K562 (cell line): Measurements from ENCODE around the gene DDAH2. TPM values are rescaled to one million over a fixed set of nuclear protein-coding genes. Genes with fewer than 3 reads are reported as not detected.

Source experiments
- BCL6 ChIP-seq: fragments of 250-450 bp; sonication (Bioruptor Pico); IDR thresholded peaks from 2 replicates; pipeline ENCODE4 v1.4.0; 2020
- BRD4 ChIP-seq: fragments of 200-600 bp; sonication (generic); IDR thresholded peaks from 2 replicates; pipeline ENCODE4 v1.6.1; 2017; ENCODE audit warnings: inconsistent platforms
- CBX1 ChIP-seq: sonication (generic); IDR thresholded peaks from 2 replicates; pipeline ENCODE4 v1.6.1; 2016; ENCODE audit warnings: antibody characterized with exemption, low read depth, mild to moderate bottlenecking
- CEBPZ ChIP-seq: fragments of 150-350 bp; IDR thresholded peaks from 2 replicates; pipeline ENCODE4 v1.6.1; 2014; ENCODE audit warnings: low read depth, mild to moderate bottlenecking, low read length, borderline replicate concordance
- CREB1 ChIP-seq, 2 experiments: sonication (generic) in 1 of 2; formaldehyde crosslinking in 1 of 2; IDR thresholded peaks; 2 replicates each; pipeline versions ENCODE4 v1.6.1 to v1.8.0; 2012 to 2022; ENCODE audit warnings: inconsistent platforms in 1 of 2, mild to moderate bottlenecking in 1 of 2, missing genetic modification reagents in 1 of 2, moderate library complexity in 1 of 2
- HMG20A ChIP-seq: fragments of 450-650 bp; formaldehyde crosslinking; conservative IDR thresholded peaks from 2 replicates; pipeline ENCODE4 v1.4.0; 2020; ENCODE audit warnings: mild to moderate bottlenecking, mixed read lengths
- KAT2B ChIP-seq: IDR thresholded peaks from one replicate; pipeline ENCODE4 v1.6.1; 2012; ENCODE audit warnings: low read depth, mild to moderate bottlenecking, control low read depth, inconsistent platforms, low read length, moderate library complexity
- MLX ChIP-seq, 2 experiments: fragments of 450-650 bp in 1 of 2; sonication (generic) in 1 of 2; formaldehyde crosslinking; conservative IDR thresholded peaks; 2 replicates each; pipeline versions ENCODE4 v1.4.0 to v1.8.1; 2020 to 2022; ENCODE audit warnings: mild to moderate bottlenecking in 1 of 2, missing genetic modification reagents in 1 of 2
- NEUROD1 ChIP-seq: fragments of 150-350 bp; IDR thresholded peaks from 2 replicates; pipeline ENCODE4 v1.6.1; 2014; ENCODE audit warnings: borderline replicate concordance, low read length, low read depth; ENCODE audit not compliant: partially characterized antibody
- STAT5A ChIP-seq: IDR thresholded peaks from 2 replicates; pipeline ENCODE4 v1.6.1; 2012; ENCODE audit warnings: low read length, inconsistent platforms, borderline replicate concordance
- TAF9B ChIP-seq: fragments of 450-650 bp; IDR thresholded peaks from 2 replicates; pipeline ENCODE4 v1.6.1; 2018; ENCODE audit warnings: mild to moderate bottlenecking; ENCODE audit not compliant: partially characterized antibody
- TBP ChIP-seq: optimal IDR thresholded peaks from 2 replicates; pipeline ENCODE3; 2011; ENCODE audit warnings: low read depth, low read length, improper control_type of control experiment
- ZBTB1 ChIP-seq: sonication (generic); formaldehyde crosslinking; IDR thresholded peaks from 2 replicates; pipeline ENCODE4 v1.8.1; 2023; ENCODE audit warnings: missing genetic modification reagents, low read depth, mild to moderate bottlenecking, borderline replicate concordance
- ZBTB33 ChIP-seq: sonication (generic); formaldehyde crosslinking; IDR thresholded peaks from 2 replicates; pipeline ENCODE4 v1.8.1; 2023; ENCODE audit warnings: mild to moderate bottlenecking, missing genetic modification reagents
- ZFX ChIP-seq: sonication (generic); formaldehyde crosslinking; IDR thresholded peaks from 2 replicates; pipeline ENCODE4 v1.8.0; 2022; ENCODE audit warnings: mild to moderate bottlenecking, missing genetic modification reagents, moderate library complexity
- ZKSCAN8 ChIP-seq: fragments of 200-800 bp; sonication (Bioruptor generic); IDR thresholded peaks from 2 replicates; pipeline ENCODE4 v1.6.1; 2016; ENCODE audit warnings: missing genetic modification characterization, missing compliant biosample characterization
- polyA plus RNA-seq, 8 experiments: library from polyadenylated mRNA; depleted of rRNA in 4 of 8; stranded (reverse) in 5 of 8; unstranded in 3 of 8; fragments of >200 nt; fragmentation: Nextera tagmentation in 2 of 8; fragmentation: Illumina TruSeq in 1 of 8; extraction: Ambion mirVana in 2 of 8; extraction: Trizol in 1 of 8; gene quantifications; 2 replicates each; pipeline versions ENCODE4 v1.2.1 to v1.2.3, GENCODE V29; 2011 to 2014; ENCODE audit warnings: inconsistent platforms in 1 of 8, missing spikeins in 1 of 8
- total RNA-seq, 7 experiments: library from RNA; depleted of rRNA in 6 of 7; stranded (reverse); fragments of >200 nt in 6 of 7; fragmentation: Illumina TruSeq in 2 of 7; extraction: Trizol in 2 of 7; gene quantifications; 2 replicates each; pipeline versions ENCODE4 v1.2.1 to v1.2.3, GENCODE V29; 2011 to 2021; ENCODE audit warnings: low replicate concordance in 1 of 7
- TF ChIP-seq, protein P1 (sequence below): fragments of 450-650 bp; IDR thresholded peaks from 2 replicates; pipeline ENCODE4 v1.6.1; 2016; ENCODE audit warnings: borderline replicate concordance

DDAH2 gene
- total and polyA plus RNA-seq, 9 of the 15 experiments (the other 6 are each of a cell fraction or from before 2014, with no cell fraction given) = 1.8 to 45.4 (median 21.4) TPM

DNA sequence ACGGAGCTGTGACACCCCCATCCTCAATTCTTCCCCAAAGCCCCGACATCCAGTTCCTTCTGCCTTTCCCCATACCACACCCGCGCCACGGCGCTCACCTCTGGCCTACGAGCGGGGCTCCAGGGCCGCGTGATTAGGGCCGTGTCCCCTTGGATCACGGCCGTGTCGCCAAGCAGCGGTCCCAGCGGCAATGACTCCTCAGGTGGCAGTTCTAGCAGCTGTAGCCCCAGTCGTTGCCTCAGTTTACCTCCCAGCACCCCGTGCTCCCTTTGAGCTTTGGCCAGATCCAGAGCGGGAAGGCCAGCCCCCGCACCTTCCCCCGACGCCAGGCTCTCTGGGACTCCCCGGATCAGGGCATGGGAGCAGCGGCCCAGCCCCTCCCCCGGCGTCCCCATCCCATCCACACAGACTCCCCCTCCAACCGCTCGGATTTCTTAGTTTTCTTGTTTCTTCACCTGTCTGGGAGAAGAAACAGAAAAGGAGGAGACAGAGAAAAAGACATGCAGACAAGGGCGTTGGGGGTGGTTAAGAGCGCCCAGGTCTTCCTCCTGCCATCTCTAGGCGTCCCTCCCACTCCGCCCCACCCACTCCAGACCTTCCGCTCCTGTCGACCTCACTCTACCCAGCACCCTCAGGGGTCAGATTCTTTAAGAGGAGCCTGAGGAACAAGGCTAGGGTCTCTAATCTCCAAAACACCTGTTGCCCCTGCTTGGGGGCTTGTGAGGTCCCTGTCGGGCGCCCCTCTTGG, at the start of gene DDAH2 (continued):
- TF ChIP-seq BRD4 = no peak
- TF ChIP-seq MLX (CRISPR knock-in tag; conservative IDR thresholded peaks at IDR 0.05) = peak in 1 of 2 experiments; percentile 91; a peak in 1 of 4 replicates
- TF ChIP-seq ZFX (CRISPR knock-in tag) = no peak
- TF ChIP-seq CEBPZ = no peak
- TF ChIP-seq NEUROD1 = no peak
- no peak for TF ChIP-seq CBX1
- TF ChIP-seq KAT2B = no peak
- TF ChIP-seq TAF9B = no peak
- TF ChIP-seq, protein P1, sequence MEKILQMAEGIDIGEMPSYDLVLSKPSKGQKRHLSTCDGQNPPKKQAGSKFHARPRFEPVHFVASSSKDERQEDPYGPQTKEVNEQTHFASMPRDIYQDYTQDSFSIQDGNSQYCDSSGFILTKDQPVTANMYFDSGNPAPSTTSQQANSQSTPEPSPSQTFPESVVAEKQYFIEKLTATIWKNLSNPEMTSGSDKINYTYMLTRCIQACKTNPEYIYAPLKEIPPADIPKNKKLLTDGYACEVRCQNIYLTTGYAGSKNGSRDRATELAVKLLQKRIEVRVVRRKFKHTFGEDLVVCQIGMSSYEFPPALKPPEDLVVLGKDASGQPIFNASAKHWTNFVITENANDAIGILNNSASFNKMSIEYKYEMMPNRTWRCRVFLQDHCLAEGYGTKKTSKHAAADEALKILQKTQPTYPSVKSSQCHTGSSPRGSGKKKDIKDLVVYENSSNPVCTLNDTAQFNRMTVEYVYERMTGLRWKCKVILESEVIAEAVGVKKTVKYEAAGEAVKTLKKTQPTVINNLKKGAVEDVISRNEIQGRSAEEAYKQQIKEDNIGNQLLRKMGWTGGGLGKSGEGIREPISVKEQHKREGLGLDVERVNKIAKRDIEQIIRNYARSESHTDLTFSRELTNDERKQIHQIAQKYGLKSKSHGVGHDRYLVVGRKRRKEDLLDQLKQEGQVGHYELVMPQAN = no peak
- peak; percentile 96 for TF ChIP-seq ZBTB33 (CRISPR knock-in tag)
- TF ChIP-seq TBP = no peak
- TF ChIP-seq CREB1 (IDR thresholded peaks at IDR 0.05) = no peak; the same call in 1 of the 2 replicates
- no peak for TF ChIP-seq CREB1 (CRISPR knock-in tag; IDR thresholded peaks at IDR 0.05)
- no peak for TF ChIP-seq ZKSCAN8 (CRISPR knock-in tag)
- TF ChIP-seq STAT5A = peak; percentile 4; the same call in 1 of the 2 replicates
- TF ChIP-seq HMG20A (CRISPR knock-in tag) = no peak
- no peak for TF ChIP-seq BCL6 (CRISPR knock-in tag)
- TF ChIP-seq ZBTB1 (CRISPR knock-in tag) = no peak
